HCT116 (cell line): ENCODE measurements around the gene MLPH. TPM values are rescaled to one million over a fixed set of nuclear protein-coding genes. Genes with fewer than 3 reads are reported as not detected.

Experiments
- ATAC-seq: fragments of 200-7000 bp; cut with Tn5 transposase; 2 replicates; pipeline ENCODE4 v1.9.1; 2020; ENCODE audit warnings: mild to moderate bottlenecking, moderate library complexity
- BruUV-seq: library from RNA; stranded (reverse); fragments of 400-500 nt; replicated peaks from 2 replicates; lab custom pipeline; 2021; lab: Mats Ljungman, UMichigan
- CTCF ChIA-PET: fragments of 300-600 bp; sonication (Branson Sonifier 250); formaldehyde crosslinking; loops from one replicate; lab custom pipeline; 2021; ENCODE audit warnings: antibody characterized with exemption; lab: Charles Lee
- POLR2A ChIA-PET: fragments of 300-600, 350-600 bp; sonication (Branson Sonifier 250); formaldehyde crosslinking; loops from one replicate; lab custom pipeline; 2021; ENCODE audit warnings: antibody characterized with exemption; lab: Charles Lee
- RAD21 ChIA-PET, 2 experiments: fragments of 300-600 bp; sonication (Branson Sonifier 250); formaldehyde crosslinking; loops; one replicate each; lab custom pipeline; 2023; ENCODE audit warnings: low total read pairs in 2 of 2; ENCODE audit not compliant: uncharacterized antibody in 2 of 2, unreplicated experiment in 2 of 2, low non-redundant PET in 1 of 2; lab: Charles Lee
- DNase-seq: peaks from one replicate; pipeline ENCODE4 v3.0.0-alpha.2; 2010; ENCODE audit warnings: low read depth, low spot score
- H2AFZ ChIP-seq: fragments of 200-600 bp; shearing (Covaris generic), sonication (generic); 2 replicates; pipeline ENCODE4 v1.6.1; 2017; ENCODE audit warnings: low read depth, mixed run types, mixed read lengths, antibody characterized with exemption, low read length; ENCODE audit not compliant: poor library complexity, severe bottlenecking
- H3K27ac ChIP-seq: 2 replicates; pipeline ENCODE4 v1.5.1; 2012; ENCODE audit warnings: low read depth, low read length
- H3K27me3 ChIP-seq: fragments of 200-600 bp; sonication (generic); 2 replicates; pipeline ENCODE4 v1.6.1; 2016; ENCODE audit warnings: mixed run types, low read length, mixed read lengths; ENCODE audit not compliant: insufficient read depth
- H3K36me3 ChIP-seq, 2 experiments: fragments of 200-500 bp in 1 of 2; fragments of 200-600 bp in 1 of 2; sonication (Bioruptor generic) in 1 of 2; sonication (generic) in 1 of 2; 2 replicates each; pipeline versions ENCODE4 v1.5.1 to v1.6.1; 2014 to 2016; ENCODE audit warnings: low read length in 2 of 2, inconsistent platforms in 1 of 2, mixed read lengths in 1 of 2, mixed run types in 1 of 2; ENCODE audit not compliant: insufficient read depth in 2 of 2, control insufficient read depth in 1 of 2
- H3K4me1 ChIP-seq, 2 experiments: fragments of 200-600 bp in 1 of 2; sonication (generic) in 1 of 2; 2 replicates each; pipeline versions ENCODE4 v1.5.1 to v1.6.1; 2012 to 2017; ENCODE audit warnings: low read length in 2 of 2, inconsistent platforms in 1 of 2, mild to moderate bottlenecking in 1 of 2, mixed read lengths in 1 of 2, mixed run types in 1 of 2, moderate library complexity in 1 of 2; ENCODE audit not compliant: insufficient read depth in 2 of 2, control insufficient read depth in 1 of 2
- H3K4me2 ChIP-seq: fragments of 200-600 bp; sonication (generic); 2 replicates; pipeline ENCODE4 v1.6.1; 2017; ENCODE audit warnings: mixed run types, low read length, mixed read lengths
- H3K4me3 ChIP-seq, 2 experiments: fragments of 200-600 bp in 1 of 2; sonication (generic) in 1 of 2; replicated peaks in 1 of 2; 2 replicates each; pipeline ENCODE4 v1.5.1; 2011 to 2016; ENCODE audit warnings: low read length in 2 of 2, control low read depth in 1 of 2, low read depth in 1 of 2, mild to moderate bottlenecking in 1 of 2, mixed read lengths in 1 of 2, mixed run types in 1 of 2
- H3K79me2 ChIP-seq: fragments of 200-600 bp; sonication (generic); 2 replicates; pipeline ENCODE4 v1.6.1; 2017; ENCODE audit warnings: mild to moderate bottlenecking, mixed run types, low read length, moderate library complexity, mixed read lengths; ENCODE audit not compliant: insufficient read depth
- H3K9ac ChIP-seq: fragments of 200-600 bp; sonication (generic); 2 replicates; pipeline ENCODE4 v1.6.1; 2016; ENCODE audit warnings: low read length, mixed read lengths
- H3K9me2 ChIP-seq: fragments of 200-600 bp; sonication (generic), shearing (Covaris generic); 2 replicates; pipeline ENCODE4 v1.6.1; 2017; ENCODE audit warnings: mixed run types, mild to moderate bottlenecking, moderate library complexity; ENCODE audit not compliant: insufficient read depth
- H3K9me3 ChIP-seq, 2 experiments: fragments of 200-500 bp in 1 of 2; fragments of 200-600 bp in 1 of 2; sonication (Bioruptor generic) in 1 of 2; sonication (generic) in 1 of 2; 2 replicates each; pipeline ENCODE4 v1.6.1; 2014 to 2017; ENCODE audit warnings: low read length in 2 of 2, mixed read lengths in 2 of 2, inconsistent platforms in 1 of 2, low read depth in 1 of 2, mild to moderate bottlenecking in 1 of 2, mixed run types in 1 of 2, moderate library complexity in 1 of 2; ENCODE audit not compliant: control insufficient read depth in 1 of 2, insufficient read depth in 1 of 2
- H4K20me1 ChIP-seq: fragments of 200-600 bp; sonication (generic), shearing (Covaris generic); 2 replicates; pipeline ENCODE4 v1.6.1; 2017; ENCODE audit warnings: mixed run types, mild to moderate bottlenecking, moderate library complexity; ENCODE audit not compliant: insufficient read depth
- ATF3 ChIP-seq: IDR thresholded peaks from 2 replicates; pipeline ENCODE4 v1.6.1; 2012
- CBX3 ChIP-seq: IDR thresholded peaks from 2 replicates; pipeline ENCODE4 v1.6.1; 2012; ENCODE audit warnings: low read depth
- CEBPB ChIP-seq: IDR thresholded peaks from 2 replicates; pipeline ENCODE4 v1.6.1; 2012; ENCODE audit warnings: low read depth
- CTCF ChIP-seq, 3 experiments: fragments of 200-600 bp in 1 of 3; sonication (generic) in 1 of 3; IDR thresholded peaks in 2 of 3; conservative IDR thresholded peaks in 1 of 3; 2 replicates each; pipeline ENCODE4 v1.5.1; 2012 to 2017; ENCODE audit warnings: low read depth in 2 of 3, low read length in 2 of 3, antibody characterized with exemption in 1 of 3, borderline replicate concordance in 1 of 3, control low read depth in 1 of 3, mild to moderate bottlenecking in 1 of 3, mixed read lengths in 1 of 3, mixed run types in 1 of 3, moderate library complexity in 1 of 3; ENCODE audit not compliant: insufficient read depth in 1 of 3
- EZH2 ChIP-seq: fragments of 200-600 bp; sonication (generic); IDR thresholded peaks from 2 replicates; pipeline ENCODE4 v1.6.1; 2017; ENCODE audit warnings: antibody characterized with exemption, mixed run types
- EZH2phosphoT487 ChIP-seq: fragments of 200-600 bp; IDR thresholded peaks from 2 replicates; pipeline ENCODE4 v1.6.1; 2018; ENCODE audit warnings: antibody characterized with exemption, borderline replicate concordance
- JUND ChIP-seq: IDR thresholded peaks from 2 replicates; pipeline ENCODE4 v1.6.1; 2012
- POLR2A ChIP-seq: IDR thresholded peaks from 2 replicates; pipeline ENCODE4 v1.7.0; 2011; ENCODE audit warnings: borderline replicate concordance; ENCODE audit not compliant: insufficient read depth, insufficient read length; ENCODE audit errors: extremely low read depth
- POLR2AphosphoS5 ChIP-seq: IDR thresholded peaks from 2 replicates; pipeline ENCODE4 v1.6.1; 2011; ENCODE audit warnings: mild to moderate bottlenecking, low read depth, low read length, moderate library complexity
- REST ChIP-seq: IDR thresholded peaks from 2 replicates; pipeline ENCODE4 v1.6.1; 2012; ENCODE audit warnings: low read depth
- SIN3A ChIP-seq: IDR thresholded peaks from 2 replicates; pipeline ENCODE4 v1.6.1; 2012; ENCODE audit warnings: low read depth
- SP1 ChIP-seq: IDR thresholded peaks from 2 replicates; pipeline ENCODE4 v1.6.1; 2012; ENCODE audit warnings: low read depth
- YY1 ChIP-seq: IDR thresholded peaks from 2 replicates; pipeline ENCODE4 v1.6.1; 2011; ENCODE audit warnings: low read length, low read depth, moderate library complexity, mild to moderate bottlenecking; ENCODE audit not compliant: insufficient replicate concordance; ENCODE audit errors: extremely low read depth
- ZBTB33 ChIP-seq: IDR thresholded peaks from 2 replicates; pipeline ENCODE4 v1.6.1; 2011; ENCODE audit warnings: mild to moderate bottlenecking, low read length, moderate library complexity; ENCODE audit not compliant: insufficient replicate concordance; ENCODE audit errors: extremely low read depth
- ZNF274 ChIP-seq: fragments of 200-500 bp; sonication (Bioruptor generic); IDR thresholded peaks from 2 replicates; pipeline ENCODE4 v1.6.1; 2014; ENCODE audit warnings: mild to moderate bottlenecking, low read depth, low read length, inconsistent platforms
- intact Hi-C: fragments of 100-400 bp; cut with micrococcal nuclease; formaldehyde crosslinking; loops from 2 replicates; pipeline ENCODE4 v1.10.0; 2022
- total RNA-seq: library from RNA; stranded (reverse); gene quantifications from one replicate; pipeline ENCODE4 v1.2.1, GENCODE V29; 2021; ENCODE audit not compliant: unreplicated experiment

The MLPH gene
- total RNA-seq, 1 experiment from 2014 or later = 81.4 TPM

GRCh38 chr2:237507512-237507911, 20.5 kb downstream of the MLPH start (continued):
- TF ChIP-seq ZBTB33 (no peak), POLR2AphosphoS5 (no peak)

GRCh38 chr2:237508361-237508760, 21.3 kb downstream of the MLPH start:
- Histone ChIP-seq H3K9ac (no peak overlapping the region), H3K9me2 (no peaks in the 10 kb centered on the region), H3K79me2 (peaks cover 45% of the 10 kb centered on the region), H3K4me1 (peaks cover under 1 to 23% of the 10 kb centered on the region in 2 experiments; a peak in 3 of 4 replicates), H3K27me3 (no peaks in the 10 kb centered on the region), H2AFZ (no peak overlapping the region), H3K36me3 (peaks cover 9 to 39% of the 10 kb centered on the region in 2 experiments; a peak in 3 of 4 replicates)
- BruUV-seq = no TSS peak
- intact Hi-C loops = no loop called here
- POLR2A ChIA-PET = no interaction called here
- CTCF ChIA-PET = no interaction called here
- no peak for TF ChIP-seq EZH2phosphoT487
- TF ChIP-seq ATF3 = no peak
- no peak for TF ChIP-seq CTCF (IDR thresholded peaks at IDR 0.05 in 2 of 3, conservative IDR thresholded peaks at IDR 0.05 in 1 of 3; ENCODE audit: borderline replicate concordance in 1 of 3, insufficient read depth in 1 of 3, low read depth in 2 of 3, low read length in 2 of 3)
- no peak for TF ChIP-seq CEBPB
- no peak for TF ChIP-seq YY1
- no peak for TF ChIP-seq REST
- no peak for TF ChIP-seq SIN3A
- no peak for TF ChIP-seq POLR2AphosphoS5
- TF ChIP-seq CBX3 = no peak
- TF ChIP-seq ZNF274 = no peak
- TF ChIP-seq SP1 = no peak
- no peak for TF ChIP-seq POLR2A
- no peak for TF ChIP-seq ZBTB33
- no peak for TF ChIP-seq JUND
- no peak for TF ChIP-seq EZH2
- TF ChIP-seq, all 23 proteins: peak for 0
- DNase-seq = no peak
- RAD21 ChIA-PET = no interaction called here
- H3K27ac ChIP-seq = no peak overlapping the region
- ATAC-seq = no peak
- H3K4me2 ChIP-seq = no peak overlapping the region
- peaks cover 5% of the 10 kb centered on the region; the same call in 1 of the 2 replicates for H4K20me1 ChIP-seq
- no peaks in the 10 kb centered on the region for H3K9me3 ChIP-seq
- no peak overlapping the region for H3K4me3 ChIP-seq
